GM10266 (cell line): ENCODE results near the gene TOLLIP.

ENCODE experiments used
- DNase-seq: peaks from one replicate; pipeline ENCODE4 v3.0.0; 2012; ENCODE audit errors: extremely low spot score
- TF ChIP-seq, protein P1 (sequence below): IDR thresholded peaks from 2 replicates; pipeline ENCODE4 v1.5.1; 2012; ENCODE audit warnings: mild to moderate bottlenecking, low read depth; ENCODE audit not compliant: control insufficient read depth, insufficient read depth; ENCODE audit errors: missing control alignments

TOLLIP gene

DNA sequence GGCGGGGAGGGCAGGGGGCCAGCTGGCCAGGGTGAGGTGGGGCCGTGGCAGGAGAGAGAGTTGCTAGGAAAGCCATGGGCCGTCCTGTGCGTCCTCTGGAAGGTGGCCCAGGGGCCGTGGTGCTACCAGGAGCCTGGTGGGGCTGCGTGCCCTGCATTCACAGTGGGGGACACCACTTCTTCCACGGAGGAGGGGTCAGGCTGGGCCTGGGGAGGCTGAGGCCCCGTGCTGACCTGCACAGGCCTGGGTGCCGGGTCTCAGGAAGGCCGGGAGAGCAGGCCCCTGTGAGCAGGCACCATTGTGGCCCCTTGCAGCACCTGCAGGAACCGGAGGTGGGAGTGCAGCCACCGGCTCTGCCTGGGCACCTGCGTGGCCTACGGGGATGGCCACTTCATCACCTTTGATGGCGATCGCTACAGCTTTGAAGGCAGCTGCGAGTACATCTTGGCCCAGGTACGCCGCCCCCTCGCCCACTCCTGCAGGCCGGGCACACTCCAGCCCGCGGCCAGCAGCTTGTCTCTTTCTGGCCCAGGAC, 74.6 kb downstream of the TOLLIP start:
- TF ChIP-seq, protein P1, sequence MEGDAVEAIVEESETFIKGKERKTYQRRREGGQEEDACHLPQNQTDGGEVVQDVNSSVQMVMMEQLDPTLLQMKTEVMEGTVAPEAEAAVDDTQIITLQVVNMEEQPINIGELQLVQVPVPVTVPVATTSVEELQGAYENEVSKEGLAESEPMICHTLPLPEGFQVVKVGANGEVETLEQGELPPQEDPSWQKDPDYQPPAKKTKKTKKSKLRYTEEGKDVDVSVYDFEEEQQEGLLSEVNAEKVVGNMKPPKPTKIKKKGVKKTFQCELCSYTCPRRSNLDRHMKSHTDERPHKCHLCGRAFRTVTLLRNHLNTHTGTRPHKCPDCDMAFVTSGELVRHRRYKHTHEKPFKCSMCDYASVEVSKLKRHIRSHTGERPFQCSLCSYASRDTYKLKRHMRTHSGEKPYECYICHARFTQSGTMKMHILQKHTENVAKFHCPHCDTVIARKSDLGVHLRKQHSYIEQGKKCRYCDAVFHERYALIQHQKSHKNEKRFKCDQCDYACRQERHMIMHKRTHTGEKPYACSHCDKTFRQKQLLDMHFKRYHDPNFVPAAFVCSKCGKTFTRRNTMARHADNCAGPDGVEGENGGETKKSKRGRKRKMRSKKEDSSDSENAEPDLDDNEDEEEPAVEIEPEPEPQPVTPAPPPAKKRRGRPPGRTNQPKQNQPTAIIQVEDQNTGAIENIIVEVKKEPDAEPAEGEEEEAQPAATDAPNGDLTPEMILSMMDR: no peak
- DNase-seq: no peak

DNA sequence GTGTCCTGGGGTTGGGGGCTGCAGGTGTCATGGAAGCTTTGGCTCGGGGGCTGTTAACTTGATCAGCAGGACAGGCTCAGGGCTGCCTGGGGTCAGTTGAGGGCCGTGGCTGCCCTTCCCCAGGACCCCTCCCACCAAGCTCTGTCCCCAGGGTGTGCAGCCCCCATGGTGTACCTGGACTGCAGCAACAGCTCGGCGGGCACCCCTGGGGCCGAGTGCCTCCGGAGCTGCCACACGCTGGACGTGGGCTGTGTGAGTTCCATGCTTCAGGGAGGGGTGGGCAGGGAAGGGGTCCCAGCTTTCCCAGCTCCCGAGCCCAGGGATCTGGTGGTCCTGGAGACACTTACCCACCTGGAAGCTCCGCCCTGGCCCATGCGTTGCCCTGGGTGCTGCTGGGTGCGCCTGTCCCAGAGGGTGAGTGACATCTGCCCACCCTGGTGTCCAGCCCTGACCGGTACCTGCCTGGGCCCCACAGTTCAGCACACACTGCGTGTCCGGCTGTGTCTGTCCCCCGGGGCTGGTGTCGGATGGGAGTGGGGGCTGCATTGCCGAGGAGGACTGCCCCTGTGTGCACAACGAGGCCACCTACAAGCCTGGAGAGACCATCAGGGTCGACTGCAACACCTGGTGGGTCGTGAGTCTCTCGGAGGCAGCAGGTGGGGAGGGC, 75.2 kb downstream of the TOLLIP start:
- no peak for DNase-seq
- TF ChIP-seq, protein P1: no peak

DNA sequence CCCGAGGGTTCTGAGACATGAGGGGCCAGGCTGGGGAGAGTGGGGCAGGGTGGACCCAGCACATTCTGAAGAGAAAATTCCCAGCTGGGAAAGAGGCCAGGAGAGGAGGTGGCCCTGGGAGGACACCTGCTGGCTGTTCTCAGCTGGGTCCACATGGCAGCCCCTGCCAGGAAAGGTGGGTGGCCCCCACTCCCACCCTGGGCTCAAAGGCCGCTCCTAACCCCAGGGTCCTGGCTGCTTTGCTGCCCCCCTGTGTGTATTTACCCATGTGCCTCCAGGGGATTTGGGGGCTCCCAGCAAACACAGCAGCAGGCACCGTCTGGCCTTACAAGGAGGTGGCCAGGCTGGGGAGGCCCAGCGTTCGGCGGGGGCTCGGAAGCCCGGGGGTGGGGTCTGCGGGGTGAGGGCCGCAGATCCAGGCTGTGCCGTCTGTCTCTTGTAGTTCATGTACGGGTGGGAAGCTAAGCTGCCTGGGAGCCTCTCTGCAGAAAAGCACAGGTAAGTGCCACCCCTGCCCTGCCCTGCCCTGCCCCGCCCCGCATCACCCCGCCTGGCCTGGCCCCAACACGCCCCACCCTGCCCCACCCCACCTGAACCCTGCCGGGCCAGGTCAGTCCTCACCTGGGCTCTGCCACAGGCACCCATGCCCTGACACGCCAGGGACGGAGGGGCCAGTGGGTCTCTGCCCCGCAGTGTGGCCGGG, 75.9 kb downstream of the TOLLIP start:
- no peak for DNase-seq
- TF ChIP-seq, protein P1: no peak

DNA sequence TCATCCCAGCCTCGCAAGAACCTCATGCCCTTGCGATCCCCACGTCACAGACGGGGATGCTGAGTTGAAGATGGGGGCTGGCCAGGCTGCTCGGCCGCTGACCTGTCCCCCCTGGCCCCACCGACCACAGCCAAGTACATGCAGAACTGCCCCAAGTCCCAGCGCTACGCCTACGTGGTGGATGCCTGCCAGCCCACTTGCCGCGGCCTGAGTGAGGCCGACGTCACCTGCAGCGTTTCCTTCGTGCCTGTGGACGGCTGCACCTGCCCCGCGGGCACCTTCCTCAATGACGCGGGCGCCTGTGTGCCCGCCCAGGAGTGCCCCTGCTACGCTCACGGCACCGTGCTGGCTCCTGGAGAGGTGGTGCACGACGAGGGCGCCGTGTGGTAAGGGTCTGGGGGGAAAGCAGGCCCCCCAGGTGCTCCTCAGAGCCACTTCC, 76.5 kb downstream of the TOLLIP start:
- TF ChIP-seq, protein P1: no peak
- no peak for DNase-seq

DNA sequence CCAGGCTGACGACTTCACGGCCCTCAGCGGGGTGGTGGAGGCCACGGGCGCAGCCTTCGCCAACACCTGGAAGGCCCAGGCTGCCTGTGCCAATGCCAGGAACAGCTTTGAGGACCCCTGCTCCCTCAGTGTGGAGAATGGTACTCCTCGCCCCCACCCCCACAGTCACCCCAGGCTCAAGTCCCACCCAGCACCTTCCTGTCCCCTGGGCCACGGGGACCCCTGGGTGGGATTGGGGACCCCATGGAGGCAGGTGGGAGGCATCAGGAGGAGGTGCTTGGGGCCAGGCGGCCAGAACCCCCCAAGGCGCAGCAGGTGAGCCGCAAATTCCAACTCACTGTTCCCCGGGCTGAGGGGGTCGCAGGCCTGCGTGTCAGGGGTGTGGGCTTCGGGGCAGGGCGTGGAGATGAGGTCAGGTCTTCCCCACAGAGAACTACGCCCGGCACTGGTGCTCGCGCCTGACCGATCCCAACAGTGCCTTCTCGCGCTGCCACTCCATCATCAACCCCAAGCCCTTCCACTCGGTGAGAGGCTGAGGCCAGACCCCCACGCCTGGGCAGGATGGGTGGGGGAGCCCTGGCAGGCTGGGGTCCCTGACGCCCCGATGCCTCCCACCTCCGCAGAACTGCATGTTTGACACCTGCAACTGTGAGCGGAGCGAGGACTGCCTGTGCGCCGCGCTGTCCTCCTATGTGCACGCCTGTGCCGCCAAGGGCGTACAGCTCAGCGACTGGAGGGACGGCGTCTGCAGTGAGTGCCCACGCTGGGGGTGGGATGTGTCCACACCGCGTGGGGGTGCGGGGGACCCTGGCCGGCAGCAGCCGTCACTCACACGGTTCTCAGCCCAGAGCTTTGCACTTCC, 77.2 kb downstream of the TOLLIP start:
- TF ChIP-seq, protein P1: no peak

DNA sequence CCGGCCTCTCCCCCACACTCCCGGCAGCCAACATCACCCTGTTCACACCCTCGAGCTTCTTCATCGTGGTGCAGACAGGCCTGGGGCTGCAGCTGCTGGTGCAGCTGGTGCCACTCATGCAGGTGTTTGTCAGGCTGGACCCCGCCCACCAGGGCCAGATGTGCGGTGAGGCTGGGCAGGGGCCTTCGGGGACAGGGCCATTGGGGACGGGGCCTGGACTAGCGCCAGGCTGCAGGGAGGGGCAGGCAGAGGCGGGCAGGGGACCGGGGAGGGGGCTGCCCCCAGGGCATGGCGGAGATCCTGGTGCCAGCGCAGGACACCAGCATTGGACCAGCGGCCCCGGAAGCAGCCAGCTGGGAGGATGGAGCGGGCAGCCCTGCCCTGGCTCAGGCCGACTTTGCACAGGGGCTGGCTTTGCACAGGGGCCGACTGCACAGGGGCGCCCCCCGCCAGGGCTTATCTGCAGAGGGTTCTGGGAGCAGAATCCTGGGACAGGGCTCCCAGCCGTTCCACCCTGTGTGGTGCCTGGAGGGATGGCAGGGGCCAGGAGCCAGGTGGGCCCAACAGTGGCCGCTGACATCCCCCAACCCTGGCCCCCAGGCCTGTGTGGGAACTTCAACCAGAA, 77.9 kb downstream of the TOLLIP start:
- no peak for DNase-seq
- TF ChIP-seq, protein P1: no peak

More for the DNA sequence above, 77.2 kb downstream of the TOLLIP start:
- DNase-seq: no peak
